Activated naive CD8-positive, alpha-beta T cell treated with anti-CD3 and anti-CD28 coated beads, Interleukin-2, amount 10 ng/mL, durations not matched to agents 7 days and 5 days (primary cell): ENCODE data around the gene MTTP. TPM values are rescaled to one million over a fixed set of nuclear protein-coding genes. Genes with fewer than 3 reads are reported as not detected.

Experiments
- ATAC-seq: fragments of 150-1000 bp; cut with Tn5 transposase; one replicate; pipeline ENCODE4 v1.10.0; 2021; ENCODE audit warnings: low read depth, moderate library complexity
- POLR2A ChIA-PET: fragments of 350-600 bp; sonication (Branson Sonifier 250); formaldehyde crosslinking; loops from one replicate; lab custom pipeline; 2021; ENCODE audit warnings: antibody characterized with exemption; lab: Charles Lee
- DNase-seq: peaks from one replicate; pipeline ENCODE4 v3.0.0; 2021
- H3K27ac Mint-ChIP-seq: one replicate; pipeline ENCODE4 v1.8.0; 2022; ENCODE audit warnings: mild to moderate bottlenecking, mixed read lengths
- H3K27me3 Mint-ChIP-seq: one replicate; pipeline ENCODE4 v1.8.0; 2022; ENCODE audit warnings: mild to moderate bottlenecking, moderate library complexity, mixed read lengths
- H3K36me3 Mint-ChIP-seq: one replicate; pipeline ENCODE4 v1.8.0; 2021; ENCODE audit warnings: mild to moderate bottlenecking, mixed read lengths
- H3K4me1 Mint-ChIP-seq: one replicate; pipeline ENCODE4 v1.8.0; 2021; ENCODE audit warnings: mixed read lengths
- H3K4me3 Mint-ChIP-seq: one replicate; pipeline ENCODE4 v1.8.0; 2022; ENCODE audit warnings: mild to moderate bottlenecking, moderate library complexity, mixed read lengths
- H3K9me3 Mint-ChIP-seq: one replicate; pipeline ENCODE4 v1.8.0; 2021; ENCODE audit warnings: mixed read lengths
- total RNA-seq, 2 experiments: library from RNA; stranded (reverse); gene quantifications; one replicate each; pipeline ENCODE4 v1.2.3, GENCODE V29; 2021

The MTTP gene
- total RNA-seq, 2 experiments from 2014 or later, result 0.43 to 0.64 TPM

GRCh38 chr4:99652596-99653436 is 78.2 kb downstream of the MTTP start:
- Mint-ChIP-seq H3K36me3 (no peaks in the 10 kb centered on the region), H3K27ac (no peak overlapping the region), H3K27me3 (peaks cover 7% of the 10 kb centered on the region), H3K4me3 (no peak overlapping the region), H3K4me1 (no peaks in the 10 kb centered on the region), H3K9me3 (no peaks in the 10 kb centered on the region)
- ATAC-seq (no peak), DNase-seq (no peak)
- POLR2A ChIA-PET, result no interaction called here

GRCh38 chr4:99653916-99654315 is 79.3 kb downstream of the MTTP start:
- Mint-ChIP-seq H3K4me1 (no peaks in the 10 kb centered on the region), H3K9me3 (no peaks in the 10 kb centered on the region), H3K4me3 (no peak overlapping the region), H3K36me3 (no peaks in the 10 kb centered on the region), H3K27me3 (peaks cover 2% of the 10 kb centered on the region), H3K27ac (no peak overlapping the region)
- POLR2A ChIA-PET, result no interaction called here
- DNase-seq (no peak), ATAC-seq (no peak)

GRCh38 chr4:99654361-99654761 is 79.7 kb downstream of the MTTP start:
- no peaks in the 10 kb centered on the region for H3K4me1 Mint-ChIP-seq
- H3K4me3 Mint-ChIP-seq, result no peak overlapping the region
- ATAC-seq, result no peak
- no peak overlapping the region for H3K27ac Mint-ChIP-seq
- no peak for DNase-seq
- POLR2A ChIA-PET, result no interaction called here
- H3K27me3 Mint-ChIP-seq, result peaks cover 4% of the 10 kb centered on the region
- no peaks in the 10 kb centered on the region for H3K36me3 Mint-ChIP-seq
- no peaks in the 10 kb centered on the region for H3K9me3 Mint-ChIP-seq

GRCh38 chr4:99655308-99656081 is 80.9 kb downstream of the MTTP start:
- POLR2A ChIA-PET, result no interaction called here
- no peaks in the 10 kb centered on the region for H3K36me3 Mint-ChIP-seq
- DNase-seq, result no peak
- H3K27me3 Mint-ChIP-seq, result peaks cover 7% of the 10 kb centered on the region
- no peaks in the 10 kb centered on the region for H3K4me1 Mint-ChIP-seq
- no peak for ATAC-seq
- no peak overlapping the region for H3K4me3 Mint-ChIP-seq
- no peaks in the 10 kb centered on the region for H3K9me3 Mint-ChIP-seq
- no peak overlapping the region for H3K27ac Mint-ChIP-seq

- POLR2A ChIA-PET, result no interaction called here
- Mint-ChIP-seq H3K4me3 (no peak within 1 kb of the TSS), H3K4me1 (no peaks in the 10 kb centered on the region), H3K27ac (no peak within 1 kb of the TSS), H3K36me3 (no peaks in the 10 kb centered on the region), H3K9me3 (no peaks in the 10 kb centered on the region), H3K27me3 (peaks cover 13% of the 10 kb centered on the region)
- no peak for DNase-seq
- ATAC-seq, result no peak
Measured at GRCh38 chr4:99657798-99658197, 83.2 kb downstream of the MTTP start, which contains the start of gene C4orf54. TSS of gene C4orf54 (minus strand) at chr4:99657828. CDS start at chr4:99654648, 3,180 bp downstream.

GRCh38 chr4:99658666-99659065 is 84.0 kb downstream of the MTTP start:
- no peaks in the 10 kb centered on the region for H3K9me3 Mint-ChIP-seq
- H3K4me3 Mint-ChIP-seq, result no peak overlapping the region
- peaks cover 18% of the 10 kb centered on the region for H3K27me3 Mint-ChIP-seq
- POLR2A ChIA-PET, result no interaction called here
- no peaks in the 10 kb centered on the region for H3K4me1 Mint-ChIP-seq
- H3K27ac Mint-ChIP-seq, result no peak overlapping the region
- no peak for ATAC-seq
- no peak for DNase-seq
- no peaks in the 10 kb centered on the region for H3K36me3 Mint-ChIP-seq

- POLR2A ChIA-PET, result no interaction called here
- no peak for DNase-seq
- ATAC-seq, result no peak
- peaks cover 21% of the 10 kb centered on the region for H3K27me3 Mint-ChIP-seq
- no peaks in the 10 kb centered on the region for H3K4me1 Mint-ChIP-seq
- H3K27ac Mint-ChIP-seq, result no peak overlapping the region
- H3K36me3 Mint-ChIP-seq, result no peaks in the 10 kb centered on the region
- H3K4me3 Mint-ChIP-seq, result no peak overlapping the region
- no peaks in the 10 kb centered on the region for H3K9me3 Mint-ChIP-seq
Measured at GRCh38 chr4:99661907-99662306, 87.3 kb downstream of the MTTP start.

- POLR2A ChIA-PET, result no interaction called here
- H3K9me3 Mint-ChIP-seq, result no peaks in the 10 kb centered on the region
- no peak for ATAC-seq
- H3K27ac Mint-ChIP-seq, result no peak overlapping the region
- H3K4me3 Mint-ChIP-seq, result no peak overlapping the region
- no peaks in the 10 kb centered on the region for H3K4me1 Mint-ChIP-seq
- no peak for DNase-seq
- H3K27me3 Mint-ChIP-seq, result peaks cover 19% of the 10 kb centered on the region
- no peaks in the 10 kb centered on the region for H3K36me3 Mint-ChIP-seq
Measured at GRCh38 chr4:99664716-99665115, 90.1 kb downstream of the MTTP start.

GRCh38 chr4:99665983-99666382 is 91.4 kb downstream of the MTTP start:
- no peak overlapping the region for H3K27ac Mint-ChIP-seq

GRCh38 chr4:99668472-99668871 is 93.8 kb downstream of the MTTP start:
- H3K4me1 Mint-ChIP-seq, result no peaks in the 10 kb centered on the region
- ATAC-seq, result no peak
- DNase-seq, result no peak
- H3K27me3 Mint-ChIP-seq, result peaks cover 7% of the 10 kb centered on the region
- no peak overlapping the region for H3K27ac Mint-ChIP-seq
- H3K36me3 Mint-ChIP-seq, result no peaks in the 10 kb centered on the region
- POLR2A ChIA-PET, result no interaction called here
- H3K9me3 Mint-ChIP-seq, result peaks cover 14% of the 10 kb centered on the region
- H3K4me3 Mint-ChIP-seq, result no peak overlapping the region

More at GRCh38 chr4:99665983-99666382, 91.4 kb downstream of the MTTP start:
- ATAC-seq, result no peak
- POLR2A ChIA-PET, result no interaction called here
- Mint-ChIP-seq H3K27me3 (peaks cover 16% of the 10 kb centered on the region), H3K36me3 (no peaks in the 10 kb centered on the region), H3K4me1 (no peaks in the 10 kb centered on the region), H3K4me3 (no peak overlapping the region), H3K9me3 (peaks cover 3% of the 10 kb centered on the region)
- DNase-seq, result no peak

GRCh38 chr4:99669084-99669483 is 94.5 kb downstream of the MTTP start:
- POLR2A ChIA-PET, result no interaction called here
- peaks cover 9% of the 10 kb centered on the region for H3K27me3 Mint-ChIP-seq

GRCh38 chr4:99670409-99671073 is 95.9 kb downstream of the MTTP start:
- Mint-ChIP-seq H3K9me3 (peaks cover 14% of the 10 kb centered on the region), H3K36me3 (no peaks in the 10 kb centered on the region), H3K27me3 (peaks cover 14% of the 10 kb centered on the region), H3K27ac (no peak overlapping the region), H3K4me1 (no peaks in the 10 kb centered on the region), H3K4me3 (no peak overlapping the region)
- POLR2A ChIA-PET, result no interaction called here
- DNase-seq (no peak), ATAC-seq (no peak)

More at GRCh38 chr4:99669084-99669483, 94.5 kb downstream of the MTTP start:
- H3K4me3 Mint-ChIP-seq, result no peak overlapping the region
- H3K27ac Mint-ChIP-seq, result no peak overlapping the region
- ATAC-seq, result no peak
- no peaks in the 10 kb centered on the region for H3K36me3 Mint-ChIP-seq
- H3K9me3 Mint-ChIP-seq, result peaks cover 14% of the 10 kb centered on the region
- DNase-seq, result no peak
- H3K4me1 Mint-ChIP-seq, result no peaks in the 10 kb centered on the region
